ENCODE results near the gene KNDC1.

The KNDC1 gene

GRCh38 chr10:133273534-133274143 lies 113.6 kb downstream of the KNDC1 start:
- H3K4me3 ChIP-seq (ENCODE audit: low read depth, low read length): no peak overlapping the region
- no peak for TF ChIP-seq CTCF (IDR thresholded peaks at IDR 0.05; ENCODE audit: borderline replicate concordance, insufficient read depth, low read depth, low read length)

DNA sequence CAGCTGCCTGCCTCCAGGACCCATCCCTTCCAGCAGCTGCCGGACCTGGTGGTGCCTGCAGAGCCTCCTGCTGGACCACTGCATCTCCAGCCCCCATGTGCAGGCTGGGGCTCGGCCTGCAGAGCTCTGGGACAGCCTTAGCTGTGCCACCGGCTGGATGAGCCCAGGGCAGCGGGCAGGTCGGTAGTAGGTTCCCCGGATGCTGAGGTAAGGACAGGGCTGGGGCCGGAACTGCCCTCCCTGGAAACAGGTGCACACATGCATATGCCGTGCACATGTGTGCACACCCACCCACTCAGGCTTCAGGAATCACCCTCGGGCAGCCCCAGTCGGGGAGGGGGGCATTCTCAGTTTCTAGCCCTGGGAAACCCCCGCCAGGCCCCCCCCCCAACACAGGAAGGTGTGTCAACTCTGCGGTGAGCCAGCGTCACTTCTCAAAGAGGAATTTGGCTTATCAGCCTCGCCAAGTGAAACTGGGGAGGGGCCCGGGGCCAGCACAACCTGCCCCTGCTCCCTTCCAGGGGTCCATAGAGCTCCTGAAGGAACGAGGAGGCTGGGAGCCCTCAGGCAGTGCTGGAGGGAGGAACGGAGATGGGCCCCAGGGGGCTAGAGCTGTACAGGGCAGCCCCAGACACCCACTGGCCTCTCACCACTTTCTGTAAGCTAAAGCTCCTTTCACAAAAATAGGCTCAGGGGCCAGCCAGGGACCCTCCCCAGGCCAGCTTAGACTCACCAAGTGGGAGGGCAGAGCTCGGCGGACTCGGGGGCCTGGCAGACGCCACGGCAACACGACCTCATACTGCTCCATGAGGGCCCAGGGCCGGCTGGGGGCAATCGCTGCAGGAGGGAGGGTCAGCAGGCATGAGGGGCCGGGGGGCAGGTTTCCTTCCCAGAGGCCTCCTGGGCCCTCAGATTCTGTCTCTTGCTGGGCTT lies 115.0 kb downstream of the KNDC1 start:
- 0 out of 2 replicates have a peak, but pooled peaks have one; percentile 6 for TF ChIP-seq CTCF (IDR thresholded peaks at IDR 0.05; ENCODE audit: borderline replicate concordance, insufficient read depth, low read depth, low read length)
- peak overlapping the region; percentile 93 for H3K4me3 ChIP-seq (ENCODE audit: low read depth, low read length)

DNA sequence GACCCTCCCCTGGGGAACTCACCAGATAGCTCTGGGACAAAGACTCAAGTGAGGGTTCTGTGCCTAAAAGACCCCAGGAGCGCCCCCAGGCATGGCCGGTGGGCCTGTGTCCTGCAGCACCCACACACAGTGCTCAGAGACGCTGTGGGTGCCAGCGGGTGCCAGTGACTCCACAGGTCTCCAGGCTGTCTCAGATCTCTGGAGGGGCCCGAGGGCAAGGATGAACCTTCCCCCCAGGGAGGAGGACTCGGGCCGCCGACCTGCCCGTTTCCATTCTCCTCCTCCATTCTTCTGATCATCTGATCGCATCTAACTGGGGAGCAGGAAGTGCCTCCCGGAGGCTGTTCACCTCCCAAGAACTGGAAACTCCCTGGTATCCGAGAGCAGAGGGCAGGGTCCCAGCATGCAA lies 115.7 kb downstream of the KNDC1 start:
- H3K4me3 ChIP-seq (ENCODE audit: low read depth, low read length): peak overlapping the region; percentile 93
- TF ChIP-seq CTCF (IDR thresholded peaks at IDR 0.05; ENCODE audit: borderline replicate concordance, insufficient read depth, low read depth, low read length): peak; percentile 72

Data from GM12875 (cell line).